UCSD-AML1 (cell line): ENCODE results near the gene ITSN1.
"Not testable (repeated sequence)": the region's sequence is repeated elsewhere in the genome, so short reads cannot be mapped to it uniquely, and the experiment has no call there.

Experiments
- DNase-seq: peaks from one replicate; lab custom pipeline; 2025; ENCODE audit not compliant: unreplicated experiment; lab: John Stamatoyannopoulos, UW

The ITSN1 gene

DNA sequence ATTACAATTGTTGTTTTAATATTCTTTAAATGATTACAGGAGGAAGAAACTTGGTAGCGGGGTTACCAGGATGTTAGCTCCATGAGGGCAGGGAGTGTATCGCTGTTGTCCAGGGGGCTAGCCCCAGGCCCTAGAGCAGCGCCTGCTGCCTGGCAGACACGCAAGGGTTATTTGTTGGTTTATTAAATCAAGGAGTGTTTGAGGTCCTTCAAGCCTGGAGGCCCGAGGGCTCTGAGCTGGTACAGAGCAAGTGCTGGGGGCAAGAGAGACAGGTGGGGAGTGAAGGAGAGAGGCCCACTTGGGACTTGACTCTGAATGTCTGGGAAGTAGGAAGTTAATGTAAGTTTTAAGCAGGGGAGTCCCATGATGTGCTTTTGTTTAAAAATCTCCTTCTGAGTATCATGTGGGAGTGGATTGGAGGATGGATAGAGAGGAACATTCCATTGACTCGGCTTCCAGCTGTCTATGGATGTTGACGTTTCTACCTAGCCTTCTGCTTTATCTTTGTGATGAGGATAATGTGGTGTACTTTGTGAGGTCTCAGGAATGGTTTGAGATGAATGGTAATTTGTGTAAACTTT lies 8.7 kb downstream of the ITSN1 start:
- DNase-seq = no peak

GRCh38 chr21:33651965-33652680 lies 9.8 kb downstream of the ITSN1 start:
- no peak for DNase-seq

GRCh38 chr21:33654412-33654811 lies 12.1 kb downstream of the ITSN1 start:
- no peak for DNase-seq

DNA sequence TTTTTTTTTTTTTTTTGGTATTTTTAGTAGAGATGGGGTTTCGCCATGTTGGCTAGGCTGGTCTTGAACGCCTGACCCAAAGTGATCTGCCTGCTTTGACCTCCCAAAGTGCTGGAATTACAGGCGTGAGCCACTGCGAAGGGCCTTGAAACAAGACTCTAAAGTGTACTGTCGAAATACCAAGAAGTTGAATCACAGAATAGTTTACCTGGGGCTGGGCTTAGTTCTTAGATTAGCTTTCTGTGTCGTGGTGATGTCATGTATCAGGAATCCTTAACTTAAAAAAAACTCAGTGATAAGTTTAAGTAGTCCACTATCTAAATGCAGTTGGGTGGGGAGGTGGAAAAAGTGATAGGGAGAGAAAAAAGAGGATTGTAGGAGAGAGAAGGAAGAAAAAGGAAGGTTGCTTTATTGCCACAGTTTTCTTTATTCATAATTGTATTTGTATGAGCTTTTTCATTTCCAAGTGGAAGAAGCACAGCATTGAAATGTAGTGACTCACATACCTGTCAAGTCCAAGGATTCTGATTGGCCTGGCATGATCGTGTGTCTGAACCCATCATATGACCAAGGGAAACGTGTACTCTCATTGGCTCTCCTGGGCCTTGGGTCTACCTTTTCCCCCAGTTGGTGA lies 13.4 kb downstream of the ITSN1 start:
- DNase-seq = no peak

GRCh38 chr21:33657124-33657820 lies 15.0 kb downstream of the ITSN1 start:
- no peak for DNase-seq

DNA sequence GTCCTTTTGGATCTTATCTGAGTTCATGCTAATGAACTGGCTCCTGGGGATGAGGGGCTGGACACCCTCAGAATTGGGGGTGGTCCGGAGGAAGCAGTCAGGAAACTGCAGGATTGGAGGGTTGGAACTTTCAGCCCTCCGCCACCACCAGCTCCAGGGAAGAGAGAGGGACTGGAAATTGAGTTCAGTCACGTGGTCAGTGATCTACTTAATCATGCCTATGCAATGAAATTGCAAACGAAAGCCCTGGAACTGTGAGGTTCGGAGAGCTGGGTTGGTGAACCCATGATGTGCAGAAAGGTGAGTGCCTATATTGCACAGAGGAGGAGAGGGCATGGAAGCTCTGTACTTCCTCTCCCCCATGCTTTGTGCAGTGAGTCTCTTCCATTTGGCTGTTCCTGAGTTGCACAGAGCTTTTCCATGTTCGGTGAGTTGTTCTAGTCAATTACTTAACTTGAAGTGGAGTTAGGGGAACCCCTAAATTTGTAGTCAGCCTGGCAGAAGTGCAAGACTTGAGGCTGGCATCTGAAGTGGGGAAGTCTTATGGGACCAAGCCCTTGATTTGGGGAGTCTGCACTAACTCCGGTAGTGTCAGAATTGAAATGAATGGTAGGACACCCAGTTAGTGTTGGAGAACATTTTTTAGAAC lies 16.7 kb downstream of the ITSN1 start:
- DNase-seq = no peak

DNA sequence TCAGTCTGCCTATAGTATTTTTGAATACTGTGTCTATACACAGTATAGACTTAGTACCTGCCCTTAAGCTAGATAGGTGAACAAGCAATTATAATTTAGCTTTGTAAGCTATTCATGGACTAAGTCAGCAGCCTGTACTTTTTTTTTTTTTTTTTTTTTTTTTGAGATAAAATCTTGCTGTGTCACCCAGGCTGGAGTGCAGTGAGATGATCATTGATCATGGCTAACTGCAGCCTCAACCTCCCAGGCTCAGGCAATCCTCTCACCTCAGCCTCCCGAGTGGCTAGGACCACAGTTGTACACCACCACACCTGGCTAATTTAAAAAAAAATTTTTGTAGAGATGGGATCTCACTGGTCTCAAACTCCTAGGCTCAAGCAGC lies 17.3 kb downstream of the ITSN1 start:
- DNase-seq = no peak

DNA sequence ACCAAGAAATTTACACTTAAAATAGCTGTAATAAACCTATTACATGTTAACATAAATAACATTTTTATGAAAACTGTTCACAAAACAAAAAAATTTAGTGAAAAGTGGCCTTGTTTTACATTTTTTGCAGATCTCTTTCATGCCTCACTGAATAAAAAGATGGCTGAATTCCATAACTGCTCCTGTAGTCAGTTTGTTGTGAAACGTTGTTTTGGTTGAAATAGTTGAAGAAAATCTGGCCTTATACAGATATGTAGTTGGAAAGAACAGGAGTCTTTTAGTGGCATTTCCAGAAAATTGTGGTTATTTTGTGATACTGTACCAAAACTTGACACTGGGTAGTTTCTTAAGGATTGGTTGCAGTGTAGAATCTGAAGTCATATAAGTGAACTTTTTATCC lies 18.1 kb downstream of the ITSN1 start:
- DNase-seq = no peak

- no peak for DNase-seq
Measured at GRCh38 chr21:33661146-33661545, 18.8 kb downstream of the ITSN1 start.

DNA sequence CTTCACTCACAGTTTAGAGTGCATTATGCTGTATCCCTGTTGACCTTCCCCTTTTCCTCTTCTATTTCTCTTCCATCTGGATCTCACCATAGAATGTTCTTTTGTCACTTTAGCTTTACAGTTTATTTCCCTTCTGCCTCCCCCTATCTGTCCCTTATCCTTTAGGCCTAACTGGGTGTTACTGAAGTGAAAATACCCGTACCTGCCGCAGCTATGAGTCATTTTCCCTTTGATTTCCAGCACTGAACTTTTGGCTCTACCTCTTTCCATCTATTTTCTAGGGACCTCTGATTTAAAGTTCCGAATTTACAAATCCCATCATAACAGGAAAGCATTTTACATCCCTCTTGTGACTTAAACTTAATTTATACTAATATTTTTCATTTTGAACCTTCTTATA lies 19.7 kb downstream of the ITSN1 start:
- DNase-seq = no peak

DNA sequence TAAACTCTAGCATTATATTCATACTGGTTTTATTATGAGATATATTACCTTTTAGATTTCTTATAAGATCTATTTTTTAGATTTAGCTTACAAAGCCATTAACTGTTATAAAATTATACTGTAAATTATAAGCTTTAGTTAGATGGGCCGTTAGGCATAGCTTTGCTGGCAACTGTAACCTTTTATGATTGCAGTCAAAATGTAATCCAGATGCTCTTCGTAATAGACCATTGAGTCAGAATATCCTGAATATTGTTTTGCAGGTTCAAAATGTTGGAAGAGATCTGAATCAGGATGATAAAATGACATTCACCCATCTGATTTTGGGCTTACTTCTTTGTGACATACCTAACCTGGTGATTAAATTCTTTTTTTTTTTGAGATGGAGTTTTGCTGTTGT lies 20.9 kb downstream of the ITSN1 start:
- DNase-seq = no peak

- DNase-seq = no peak
Measured at GRCh38 chr21:33664135-33664534, 21.8 kb downstream of the ITSN1 start.

- no peak for DNase-seq
Measured at GRCh38 chr21:33666153-33666552, 23.9 kb downstream of the ITSN1 start.

- DNase-seq = no peak
Measured at GRCh38 chr21:33667636-33668035, 25.3 kb downstream of the ITSN1 start.

- DNase-seq = no peak
Measured at GRCh38 chr21:33668180-33668579, 25.9 kb downstream of the ITSN1 start.

- no peak for DNase-seq
Measured at GRCh38 chr21:33668620-33669019, 26.3 kb downstream of the ITSN1 start.

DNA sequence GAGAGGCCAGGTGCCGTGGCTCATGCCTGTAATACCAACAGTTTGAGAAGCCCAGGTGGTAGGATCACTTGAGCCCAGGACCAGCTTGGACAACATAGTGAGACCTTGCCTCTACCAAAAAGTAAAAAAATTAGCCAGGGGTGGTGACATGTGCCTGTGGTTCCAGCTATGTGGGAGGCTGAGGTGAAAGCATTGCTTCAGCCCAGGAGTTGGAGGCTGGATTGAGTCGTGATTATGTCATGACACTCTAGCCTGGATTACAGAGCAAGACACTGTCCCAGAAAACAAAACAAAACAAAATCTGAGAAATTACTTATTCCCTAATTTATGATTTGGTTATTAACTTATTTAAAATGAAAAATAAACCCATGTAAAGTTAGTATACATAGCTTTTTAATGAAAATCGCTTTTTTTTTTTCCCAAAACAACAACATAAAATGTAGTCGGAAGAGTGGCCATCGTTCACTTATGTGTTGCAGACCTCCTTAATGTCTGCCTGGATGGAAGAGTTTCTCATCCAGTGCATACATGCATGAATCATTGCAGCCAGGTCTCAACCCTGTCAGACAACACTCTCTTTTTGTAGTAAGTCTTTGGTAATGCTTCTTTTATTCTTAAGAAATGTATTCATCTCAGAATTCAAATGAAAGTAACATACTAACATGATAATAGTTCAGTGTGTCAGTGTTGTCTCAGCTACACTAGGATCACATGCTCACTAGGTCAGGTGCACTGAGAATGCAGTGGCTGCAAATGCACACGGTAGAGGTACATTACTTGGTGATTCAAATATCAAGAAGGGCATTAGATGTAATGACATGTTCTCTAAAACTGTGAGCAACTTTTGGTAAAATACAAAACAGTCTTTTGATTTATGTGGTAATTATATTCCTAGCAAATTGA lies 28.0 kb downstream of the ITSN1 start:
- DNase-seq = no peak

GRCh38 chr21:33673473-33673872 lies 31.2 kb downstream of the ITSN1 start:
- no peak for DNase-seq

GRCh38 chr21:33674226-33674625 lies 31.9 kb downstream of the ITSN1 start:
- DNase-seq = no peak

- not testable (repeated sequence) for DNase-seq
Measured at GRCh38 chr21:33676666-33677065, 34.4 kb downstream of the ITSN1 start.
